HL-60/S4 treated with retinoic acid at 250 ng/mL for 4 days and 3 days (cell line): ENCODE results near the gene FANCC.

Source experiments
- in situ Hi-C: fragments of 300-500 bp; cut with MboI; formaldehyde crosslinking; loops from 2 replicates; pipeline ENCODE4 v1.7.0; 2022; ENCODE audit warnings: low sequenced_read_pairs

Gene FANCC

GRCh38 chr9:95317119-95317892 lies at the start of gene FANCC:
Gene FANCC (minus strand): TSS chr9:95317709. CDS start chr9:95249291, 68,418 bp downstream.
- in situ Hi-C loops: no loop called here

GRCh38 chr9:95366731-95367325 lies 49.3 kb upstream of the FANCC start:
- in situ Hi-C loops: no loop called here

- in situ Hi-C loops: no loop called here
Observed at GRCh38 chr9:95365766-95366165, 48.3 kb upstream of the FANCC start.

GRCh38 chr9:95363051-95363841 lies 45.7 kb upstream of the FANCC start:
- in situ Hi-C loops: no loop called here

- in situ Hi-C loops: no loop called here
Observed at GRCh38 chr9:95360866-95361265, 43.4 kb upstream of the FANCC start.

- in situ Hi-C loops: no loop called here
Observed at GRCh38 chr9:95357316-95357715, 39.8 kb upstream of the FANCC start.

- in situ Hi-C loops: no loop called here
Observed at GRCh38 chr9:95355500-95355899, 38.0 kb upstream of the FANCC start.

GRCh38 chr9:95351051-95351450 lies 33.5 kb upstream of the FANCC start:
- in situ Hi-C loops: no loop called here

- in situ Hi-C loops: no loop called here
Observed at GRCh38 chr9:95350266-95350665, 32.8 kb upstream of the FANCC start.

GRCh38 chr9:95349091-95350038 lies 31.9 kb upstream of the FANCC start:
- in situ Hi-C loops: no loop called here

GRCh38 chr9:95346021-95346420 lies 28.5 kb upstream of the FANCC start:
- in situ Hi-C loops: no loop called here

- in situ Hi-C loops: no loop called here
Observed at GRCh38 chr9:95344735-95345325, 27.3 kb upstream of the FANCC start.

GRCh38 chr9:95343725-95344287 lies 26.3 kb upstream of the FANCC start:
- in situ Hi-C loops: no loop called here

GRCh38 chr9:95342571-95342970 lies 25.1 kb upstream of the FANCC start:
- in situ Hi-C loops: no loop called here

GRCh38 chr9:95341293-95341962 lies 23.9 kb upstream of the FANCC start:
- in situ Hi-C loops: no loop called here

- in situ Hi-C loops: no loop called here
Observed at GRCh38 chr9:95338243-95338642, 20.7 kb upstream of the FANCC start.

GRCh38 chr9:95336281-95336680 lies 18.8 kb upstream of the FANCC start:
- in situ Hi-C loops: no loop called here

GRCh38 chr9:95333426-95333825 lies 15.9 kb upstream of the FANCC start:
- in situ Hi-C loops: no loop called here

- in situ Hi-C loops: no loop called here
Observed at GRCh38 chr9:95332860-95333259, 15.4 kb upstream of the FANCC start.
